ENCODE measurements around the gene GOLGB1.

GOLGB1 gene

DNA sequence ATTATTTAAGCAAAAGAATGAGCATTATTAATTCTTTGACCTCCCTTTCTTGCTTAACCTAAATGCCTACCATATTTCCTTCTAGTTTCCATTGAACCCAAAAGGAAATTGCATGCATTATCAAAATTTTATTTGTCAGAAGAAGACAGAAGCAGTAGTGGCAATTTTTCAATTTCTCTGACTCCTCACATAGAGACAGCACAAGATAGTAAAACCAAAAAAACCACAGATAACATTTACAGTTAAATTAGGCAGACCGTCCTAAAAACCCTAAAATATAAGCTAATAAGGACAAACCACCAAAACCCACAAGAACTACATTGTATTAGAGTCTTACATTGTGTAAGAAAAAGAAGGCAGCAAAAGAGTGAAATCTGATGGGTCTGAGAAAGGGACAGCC lies 27.1 kb downstream of the GOLGB1 start:
- H3K4me3 ChIP-seq (replicated peaks; ENCODE audit: low read depth, low read length) = no peak overlapping the region
- TF ChIP-seq, protein P1, sequence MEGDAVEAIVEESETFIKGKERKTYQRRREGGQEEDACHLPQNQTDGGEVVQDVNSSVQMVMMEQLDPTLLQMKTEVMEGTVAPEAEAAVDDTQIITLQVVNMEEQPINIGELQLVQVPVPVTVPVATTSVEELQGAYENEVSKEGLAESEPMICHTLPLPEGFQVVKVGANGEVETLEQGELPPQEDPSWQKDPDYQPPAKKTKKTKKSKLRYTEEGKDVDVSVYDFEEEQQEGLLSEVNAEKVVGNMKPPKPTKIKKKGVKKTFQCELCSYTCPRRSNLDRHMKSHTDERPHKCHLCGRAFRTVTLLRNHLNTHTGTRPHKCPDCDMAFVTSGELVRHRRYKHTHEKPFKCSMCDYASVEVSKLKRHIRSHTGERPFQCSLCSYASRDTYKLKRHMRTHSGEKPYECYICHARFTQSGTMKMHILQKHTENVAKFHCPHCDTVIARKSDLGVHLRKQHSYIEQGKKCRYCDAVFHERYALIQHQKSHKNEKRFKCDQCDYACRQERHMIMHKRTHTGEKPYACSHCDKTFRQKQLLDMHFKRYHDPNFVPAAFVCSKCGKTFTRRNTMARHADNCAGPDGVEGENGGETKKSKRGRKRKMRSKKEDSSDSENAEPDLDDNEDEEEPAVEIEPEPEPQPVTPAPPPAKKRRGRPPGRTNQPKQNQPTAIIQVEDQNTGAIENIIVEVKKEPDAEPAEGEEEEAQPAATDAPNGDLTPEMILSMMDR (IDR thresholded peaks at IDR 0.05; ENCODE audit: insufficient read depth, low read length, poor library complexity, severe bottlenecking) = no peak
- peaks cover 28% of the 10 kb centered on the region for H3K36me3 ChIP-seq (ENCODE audit: control insufficient read depth, insufficient read depth, low read length)
- no peak for DNase-seq (ENCODE audit: extremely low read depth, insufficient read length)
- no peaks in the 10 kb centered on the region for H3K27me3 ChIP-seq (replicated peaks; ENCODE audit: control insufficient read depth, insufficient read depth, low read length)

DNA sequence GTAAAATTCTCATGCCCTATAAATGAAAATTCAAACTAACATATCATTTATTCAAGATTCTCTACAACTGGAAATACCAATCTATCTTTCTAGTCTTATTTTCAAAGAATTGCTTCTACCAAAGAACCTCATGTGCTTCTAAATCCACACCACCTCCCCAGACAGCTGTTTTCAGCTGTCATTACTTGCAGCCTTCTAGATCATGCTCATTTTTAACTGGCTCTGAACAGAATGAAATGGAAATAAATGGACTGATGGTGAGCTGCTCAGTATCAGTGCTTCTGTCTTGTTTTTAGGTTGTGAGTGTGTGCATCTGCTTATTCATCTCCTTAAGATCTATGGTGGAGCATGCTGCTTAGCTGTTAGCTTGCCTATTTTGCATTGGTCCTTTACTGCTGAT lies 29.4 kb downstream of the GOLGB1 start:
- H3K36me3 ChIP-seq (ENCODE audit: control insufficient read depth, insufficient read depth, low read length) = peaks cover 26% of the 10 kb centered on the region
- no peaks in the 10 kb centered on the region for H3K27me3 ChIP-seq (replicated peaks; ENCODE audit: control insufficient read depth, insufficient read depth, low read length)
- TF ChIP-seq, protein P1 (IDR thresholded peaks at IDR 0.05; ENCODE audit: insufficient read depth, low read length, poor library complexity, severe bottlenecking) = no peak

DNA sequence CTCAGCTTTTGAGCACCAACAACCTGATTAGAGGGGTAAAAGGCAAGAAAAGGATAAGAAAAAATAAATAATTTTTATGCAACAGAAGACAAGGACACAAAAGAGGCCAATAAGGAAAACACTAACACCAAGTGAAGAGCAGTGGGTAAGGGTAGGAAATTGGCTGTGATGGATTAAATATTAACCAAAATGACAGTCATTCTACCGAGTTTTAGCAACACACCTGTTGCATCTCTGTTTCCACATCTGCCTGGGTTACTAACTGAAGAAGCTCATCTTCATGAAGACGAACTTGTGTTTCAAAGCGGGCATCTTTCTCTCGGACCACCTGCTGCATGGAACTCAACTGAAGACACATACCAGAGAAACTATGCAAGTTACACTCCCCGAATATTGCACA lies 30.1 kb downstream of the GOLGB1 start:
- TF ChIP-seq, protein P1 (IDR thresholded peaks at IDR 0.05; ENCODE audit: insufficient read depth, low read length, poor library complexity, severe bottlenecking) = no peak
- DNase-seq (ENCODE audit: extremely low read depth, insufficient read length) = no peak
- H3K36me3 ChIP-seq (ENCODE audit: control insufficient read depth, insufficient read depth, low read length) = peaks cover 21% of the 10 kb centered on the region
- H3K27me3 ChIP-seq (replicated peaks; ENCODE audit: control insufficient read depth, insufficient read depth, low read length) = no peaks in the 10 kb centered on the region
- H3K4me3 ChIP-seq (replicated peaks; ENCODE audit: low read depth, low read length) = no peak overlapping the region

More for the DNA sequence above, 29.4 kb downstream of the GOLGB1 start:
- no peak for DNase-seq (ENCODE audit: extremely low read depth, insufficient read length)
- no peak overlapping the region for H3K4me3 ChIP-seq (replicated peaks; ENCODE audit: low read depth, low read length)

DNA sequence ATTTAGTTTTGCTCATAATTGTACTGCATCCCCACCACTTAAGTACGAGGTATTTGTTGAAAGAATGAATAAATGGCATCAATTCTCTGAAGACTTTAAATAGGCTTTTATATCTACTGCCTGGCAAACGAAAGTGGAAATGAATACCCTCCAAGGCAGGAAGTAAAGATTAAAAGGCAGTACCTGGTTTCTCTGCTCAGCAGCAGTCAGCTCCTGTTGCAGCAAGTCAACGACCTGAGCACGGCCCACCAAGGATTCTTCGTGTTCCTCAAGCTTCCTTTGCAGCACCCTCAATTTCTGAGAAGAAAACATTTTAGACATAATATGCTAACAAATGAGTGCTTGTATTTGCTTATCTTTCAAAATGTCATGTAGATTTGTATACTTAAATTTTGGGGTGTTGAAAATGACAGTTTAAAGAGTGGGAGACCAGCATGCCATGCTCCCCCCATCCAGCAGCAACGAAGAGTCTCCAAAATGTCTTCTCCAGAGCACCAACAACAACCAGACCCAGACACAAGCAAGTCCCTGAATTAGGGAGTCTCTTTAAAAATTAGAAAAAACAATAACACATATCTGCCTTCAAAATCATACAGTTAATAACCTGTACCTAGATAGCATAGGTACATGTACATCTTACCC lies 31.2 kb downstream of the GOLGB1 start:
- peaks cover 21% of the 10 kb centered on the region for H3K36me3 ChIP-seq (ENCODE audit: control insufficient read depth, insufficient read depth, low read length)

DNA sequence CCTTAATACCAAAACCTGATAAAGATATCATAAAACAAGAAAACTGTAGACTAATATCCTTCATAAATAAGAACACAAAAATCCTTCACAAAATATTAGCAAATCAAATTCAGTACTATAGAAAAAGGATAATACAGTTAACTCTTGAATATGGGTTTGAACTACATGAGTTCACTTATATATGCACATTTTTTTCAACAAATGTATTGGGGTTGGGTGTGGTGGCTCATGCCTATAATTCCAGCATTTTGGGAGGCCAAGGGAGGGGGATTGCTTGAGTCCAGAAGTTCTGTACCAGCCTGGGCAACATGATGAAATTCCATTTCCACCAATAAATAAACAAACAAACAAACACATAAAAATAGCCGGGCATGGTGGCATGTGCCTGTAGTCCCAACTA lies 39.2 kb downstream of the GOLGB1 start:
- DNase-seq (ENCODE audit: extremely low read depth, insufficient read length) = no peak
- Histone ChIP-seq H3K4me3 (replicated peaks; ENCODE audit: low read depth, low read length) (no peak overlapping the region), H3K27me3 (replicated peaks; ENCODE audit: control insufficient read depth, insufficient read depth, low read length) (no peaks in the 10 kb centered on the region), H3K36me3 (ENCODE audit: control insufficient read depth, insufficient read depth, low read length) (no peaks in the 10 kb centered on the region; the same call in 1 of the 2 replicates)
- TF ChIP-seq, protein P1 (IDR thresholded peaks at IDR 0.05; ENCODE audit: insufficient read depth, low read length, poor library complexity, severe bottlenecking) = no peak

More for the DNA sequence above, 31.2 kb downstream of the GOLGB1 start:
- DNase-seq (ENCODE audit: extremely low read depth, insufficient read length) = no peak
- Histone ChIP-seq H3K27me3 (replicated peaks; ENCODE audit: control insufficient read depth, insufficient read depth, low read length) (no peaks in the 10 kb centered on the region), H3K4me3 (replicated peaks; ENCODE audit: low read depth, low read length) (no peak overlapping the region)
- TF ChIP-seq, protein P1 (IDR thresholded peaks at IDR 0.05; ENCODE audit: insufficient read depth, low read length, poor library complexity, severe bottlenecking) = no peak
